ENCODE data around the gene VPS50.

Gene VPS50

DNA sequence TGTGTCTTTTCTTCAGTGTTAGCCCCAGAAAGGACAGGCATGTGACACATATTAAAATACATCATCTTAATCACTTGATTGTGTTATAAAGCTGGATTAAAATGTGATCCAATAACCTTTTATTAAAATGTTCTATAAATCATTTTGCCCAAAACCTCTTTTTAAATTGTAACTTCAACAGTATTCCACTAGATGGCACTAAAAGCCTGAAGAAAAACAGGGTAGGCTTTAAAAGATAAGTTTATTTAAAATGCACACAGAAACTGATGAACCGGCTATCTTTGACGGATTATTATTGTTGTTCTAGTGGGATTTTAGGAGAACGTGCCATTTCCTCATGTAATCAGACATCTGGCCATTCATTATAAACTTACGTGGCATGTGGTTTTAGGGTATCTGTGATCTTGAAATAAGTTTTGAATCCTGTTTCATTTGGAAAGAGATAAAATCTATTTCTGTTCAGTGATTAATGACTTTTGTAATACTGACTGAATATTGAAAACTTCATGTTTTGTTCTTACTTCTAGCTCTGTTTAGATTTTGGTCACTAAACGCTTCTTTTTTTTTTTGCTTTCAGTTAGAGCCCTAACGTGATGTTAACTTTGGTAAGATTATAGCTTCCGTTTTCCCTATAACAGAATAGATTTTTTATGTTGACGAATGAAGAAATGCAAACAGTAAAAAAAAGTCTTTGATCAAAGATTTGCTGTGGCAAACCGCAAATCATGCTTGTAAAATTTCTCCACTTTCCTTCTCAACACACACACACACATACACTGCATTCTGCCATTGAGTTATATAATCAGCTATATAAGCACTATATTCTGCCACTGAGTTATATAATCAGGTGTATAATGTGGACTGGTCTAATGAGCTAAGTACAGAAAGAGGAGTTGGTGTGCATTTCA lies 13.6 kb downstream of the VPS50 start:
- Histone ChIP-seq H3K4me3 (ENCODE audit: low read depth, low read length) (no peak overlapping the region), H3K27ac (no peak overlapping the region), H3K27me3 (ENCODE audit: insufficient read depth, low read depth, severe bottlenecking) (no peaks in the 10 kb centered on the region), H3K36me3 (no peaks in the 10 kb centered on the region), H3K9me3 (ENCODE audit: severe bottlenecking) (no peaks in the 10 kb centered on the region)
- TF ChIP-seq, protein P1, sequence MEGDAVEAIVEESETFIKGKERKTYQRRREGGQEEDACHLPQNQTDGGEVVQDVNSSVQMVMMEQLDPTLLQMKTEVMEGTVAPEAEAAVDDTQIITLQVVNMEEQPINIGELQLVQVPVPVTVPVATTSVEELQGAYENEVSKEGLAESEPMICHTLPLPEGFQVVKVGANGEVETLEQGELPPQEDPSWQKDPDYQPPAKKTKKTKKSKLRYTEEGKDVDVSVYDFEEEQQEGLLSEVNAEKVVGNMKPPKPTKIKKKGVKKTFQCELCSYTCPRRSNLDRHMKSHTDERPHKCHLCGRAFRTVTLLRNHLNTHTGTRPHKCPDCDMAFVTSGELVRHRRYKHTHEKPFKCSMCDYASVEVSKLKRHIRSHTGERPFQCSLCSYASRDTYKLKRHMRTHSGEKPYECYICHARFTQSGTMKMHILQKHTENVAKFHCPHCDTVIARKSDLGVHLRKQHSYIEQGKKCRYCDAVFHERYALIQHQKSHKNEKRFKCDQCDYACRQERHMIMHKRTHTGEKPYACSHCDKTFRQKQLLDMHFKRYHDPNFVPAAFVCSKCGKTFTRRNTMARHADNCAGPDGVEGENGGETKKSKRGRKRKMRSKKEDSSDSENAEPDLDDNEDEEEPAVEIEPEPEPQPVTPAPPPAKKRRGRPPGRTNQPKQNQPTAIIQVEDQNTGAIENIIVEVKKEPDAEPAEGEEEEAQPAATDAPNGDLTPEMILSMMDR (IDR thresholded peaks at IDR 0.05; ENCODE audit: low read depth, low read length), result no peak
- DNase-seq, result no peak

DNA sequence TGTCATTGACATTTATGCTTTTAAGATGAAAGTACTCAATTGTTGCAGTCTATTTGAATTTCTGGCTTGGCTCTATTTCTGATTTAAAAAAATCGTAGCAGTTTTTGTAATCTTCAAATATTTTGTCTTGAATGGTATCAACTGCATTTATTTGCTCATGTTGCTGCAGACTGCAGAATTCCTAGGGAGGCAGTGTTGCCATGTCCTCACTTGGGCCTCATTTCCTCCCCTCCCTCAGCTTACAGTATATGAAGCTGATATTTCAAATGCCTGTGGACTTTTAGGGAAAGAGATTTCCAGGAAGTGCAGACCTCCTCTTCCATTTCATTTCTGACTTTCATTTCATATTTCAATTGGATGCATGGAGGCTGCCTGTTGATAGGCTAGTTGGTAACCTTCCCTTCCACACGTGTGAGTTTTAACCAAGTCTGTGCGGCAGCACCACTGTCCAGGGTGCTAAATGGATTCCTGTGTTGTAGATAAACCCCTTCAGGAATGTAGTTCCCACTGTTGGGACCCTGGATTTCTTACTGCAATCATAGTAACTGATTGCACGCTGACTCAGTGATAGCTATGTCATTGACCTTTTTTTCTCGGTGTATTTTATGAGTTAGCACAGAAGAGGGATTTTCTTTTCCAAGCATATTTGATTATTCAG lies 17.5 kb downstream of the VPS50 start:
- Histone ChIP-seq H3K9me3 (ENCODE audit: severe bottlenecking) (no peaks in the 10 kb centered on the region), H3K4me3 (ENCODE audit: low read depth, low read length) (no peak overlapping the region), H3K27me3 (ENCODE audit: insufficient read depth, low read depth, severe bottlenecking) (no peaks in the 10 kb centered on the region), H3K27ac (no peak overlapping the region), H3K36me3 (no peaks in the 10 kb centered on the region)
- TF ChIP-seq, protein P1 (IDR thresholded peaks at IDR 0.05; ENCODE audit: low read depth, low read length), result no peak
- DNase-seq, result no peak

DNA sequence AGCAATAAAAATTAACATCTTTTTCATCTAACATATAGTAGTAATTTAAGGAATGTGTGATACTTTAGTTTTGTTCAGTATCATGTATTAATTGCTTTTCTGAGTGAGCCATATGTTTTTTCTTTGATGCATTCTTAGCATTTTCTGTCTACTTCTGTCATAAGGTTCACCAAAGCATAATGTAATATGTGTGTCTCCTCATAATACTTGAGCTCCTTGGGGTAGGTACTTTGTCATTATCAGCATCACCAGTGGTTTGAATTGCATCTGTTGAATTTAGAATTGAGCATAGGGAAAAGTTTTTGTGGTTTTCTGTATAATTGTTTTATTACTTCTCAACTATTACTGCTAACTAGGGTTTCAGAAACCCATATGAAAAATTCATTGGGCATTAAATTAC lies 26.5 kb downstream of the VPS50 start:
- H3K9me3 ChIP-seq (ENCODE audit: severe bottlenecking), result no peaks in the 10 kb centered on the region
- no peak overlapping the region for H3K27ac ChIP-seq
- DNase-seq, result no peak
- H3K27me3 ChIP-seq (ENCODE audit: insufficient read depth, low read depth, severe bottlenecking), result no peaks in the 10 kb centered on the region
- TF ChIP-seq, protein P1 (IDR thresholded peaks at IDR 0.05; ENCODE audit: low read depth, low read length), result no peak
- H3K4me3 ChIP-seq (ENCODE audit: low read depth, low read length), result no peak overlapping the region
- H3K36me3 ChIP-seq, result no peaks in the 10 kb centered on the region

DNA sequence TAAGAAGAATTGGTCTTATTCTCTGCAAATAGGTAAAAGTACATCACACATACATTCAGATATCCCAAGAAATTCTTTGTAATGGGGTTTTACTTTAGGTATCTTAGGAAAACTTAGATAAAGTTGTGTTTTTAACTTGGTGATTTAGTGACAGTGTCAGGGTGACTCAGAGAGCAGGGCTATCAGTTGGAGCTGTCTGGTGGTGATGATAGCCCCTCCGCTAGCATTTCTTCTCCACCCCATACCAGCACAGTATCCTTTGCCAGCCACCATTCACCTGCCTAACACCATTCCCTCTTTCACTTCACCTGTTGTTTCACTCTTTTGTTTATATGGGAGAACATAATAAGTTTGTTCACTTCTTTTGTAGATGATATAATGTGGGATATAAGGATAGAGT lies 30.4 kb downstream of the VPS50 start:
- no peaks in the 10 kb centered on the region for H3K27me3 ChIP-seq (ENCODE audit: insufficient read depth, low read depth, severe bottlenecking)
- TF ChIP-seq, protein P1 (IDR thresholded peaks at IDR 0.05; ENCODE audit: low read depth, low read length), result no peak
- H3K36me3 ChIP-seq, result no peaks in the 10 kb centered on the region
- no peak for DNase-seq
- no peaks in the 10 kb centered on the region for H3K9me3 ChIP-seq (ENCODE audit: severe bottlenecking)
- H3K4me3 ChIP-seq (ENCODE audit: low read depth, low read length), result no peak overlapping the region
- H3K27ac ChIP-seq, result no peak overlapping the region

DNA sequence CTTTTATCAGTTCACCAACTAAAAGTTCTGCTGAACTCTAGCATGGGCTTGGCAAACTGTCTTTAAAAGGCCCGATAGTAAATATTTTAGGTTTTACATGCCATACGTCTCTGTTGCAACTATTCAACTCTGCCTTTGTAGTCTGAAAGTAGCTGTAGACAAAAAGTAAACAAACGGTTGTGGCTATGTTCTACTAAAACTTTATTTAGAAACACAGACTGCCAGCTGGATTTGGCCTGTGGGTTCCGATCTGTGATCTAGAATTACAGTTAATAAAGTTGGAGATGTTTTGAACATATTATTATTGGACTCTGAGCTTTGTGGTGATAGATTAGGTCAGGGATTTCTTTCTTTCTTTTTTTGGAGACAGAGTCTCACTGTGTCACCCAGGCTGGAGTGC lies 33.1 kb downstream of the VPS50 start:
- H3K27ac ChIP-seq, result no peak overlapping the region
- no peak for DNase-seq
- H3K27me3 ChIP-seq (ENCODE audit: insufficient read depth, low read depth, severe bottlenecking), result no peaks in the 10 kb centered on the region
- no peaks in the 10 kb centered on the region for H3K36me3 ChIP-seq
- no peaks in the 10 kb centered on the region for H3K9me3 ChIP-seq (ENCODE audit: severe bottlenecking)
- TF ChIP-seq, protein P1 (IDR thresholded peaks at IDR 0.05; ENCODE audit: low read depth, low read length), result no peak
- H3K4me3 ChIP-seq (ENCODE audit: low read depth, low read length), result no peak overlapping the region
